ENCODE data around the gene XG. TPM values are rescaled to one million over a fixed set of nuclear protein-coding genes. Genes with fewer than 3 reads are reported as not detected.
"Not testable (repeated sequence)": the region's sequence is repeated elsewhere in the genome, so short reads cannot be mapped to it uniquely, and the experiment has no call there.

The XG gene
- total RNA-seq, 1 experiment from 2014 or later = 0.51 TPM

GRCh38 chrX:2769615-2770014, 17.8 kb downstream of the XG start:
- in situ Hi-C loops (cut with HindIII; ENCODE audit: low sequenced_read_pairs) = no loop called here
- no peak for DNase-seq (ENCODE audit: low spot score)

GRCh38 chrX:2773166-2774055, 21.6 kb downstream of the XG start:
- in situ Hi-C loops (cut with HindIII; ENCODE audit: low sequenced_read_pairs) = not testable (repeated sequence)

GRCh38 chrX:2774057-2774456, 22.2 kb downstream of the XG start:
- no peak for DNase-seq (ENCODE audit: low spot score)
- in situ Hi-C loops (cut with HindIII; ENCODE audit: low sequenced_read_pairs) = no loop called here

More at GRCh38 chrX:2773166-2774055, 21.6 kb downstream of the XG start:
- DNase-seq (ENCODE audit: low spot score) = not testable (repeated sequence)

- in situ Hi-C loops (cut with HindIII; ENCODE audit: low sequenced_read_pairs) = no loop called here
- no peak for DNase-seq (ENCODE audit: low spot score)
Measured at GRCh38 chrX:2774776-2775175, 22.9 kb downstream of the XG start.

- DNase-seq (ENCODE audit: low spot score); in situ Hi-C loops (cut with HindIII; ENCODE audit: low sequenced_read_pairs): not testable (repeated sequence)
Measured at GRCh38 chrX:2780472-2781225, 28.8 kb downstream of the XG start.

GRCh38 chrX:2781226-2781571, 29.4 kb downstream of the XG start:
- in situ Hi-C loops (cut with HindIII; ENCODE audit: low sequenced_read_pairs) = no loop called here
- no peak for DNase-seq (ENCODE audit: low spot score)

- in situ Hi-C loops (cut with HindIII; ENCODE audit: low sequenced_read_pairs) = no loop called here
- no peak for DNase-seq (ENCODE audit: low spot score)
Measured at GRCh38 chrX:2781698-2782097, 29.9 kb downstream of the XG start.

GRCh38 chrX:2782171-2782570, 30.3 kb downstream of the XG start:
- in situ Hi-C loops (cut with HindIII; ENCODE audit: low sequenced_read_pairs) = no loop called here
- no peak for DNase-seq (ENCODE audit: low spot score)

GRCh38 chrX:2782778-2783177, 30.9 kb downstream of the XG start:
- DNase-seq (ENCODE audit: low spot score) = no peak
- in situ Hi-C loops (cut with HindIII; ENCODE audit: low sequenced_read_pairs) = no loop called here

- DNase-seq (ENCODE audit: low spot score) = no peak
- in situ Hi-C loops (cut with HindIII; ENCODE audit: low sequenced_read_pairs) = no loop called here
Measured at GRCh38 chrX:2784026-2784425, 32.2 kb downstream of the XG start.

- in situ Hi-C loops (cut with HindIII; ENCODE audit: low sequenced_read_pairs) = no loop called here
- DNase-seq (ENCODE audit: low spot score) = no peak
Measured at GRCh38 chrX:2785538-2785937, 33.7 kb downstream of the XG start.

- in situ Hi-C loops (cut with HindIII; ENCODE audit: low sequenced_read_pairs) = no loop called here
- no peak for DNase-seq (ENCODE audit: low spot score)
Measured at GRCh38 chrX:2788980-2789379, 37.1 kb downstream of the XG start.

- in situ Hi-C loops (cut with HindIII; ENCODE audit: low sequenced_read_pairs) = no loop called here
- no peak for DNase-seq (ENCODE audit: low spot score)
Measured at GRCh38 chrX:2789569-2789968, 37.7 kb downstream of the XG start.

- no peak for DNase-seq (ENCODE audit: low spot score)
Measured at GRCh38 chrX:2793752-2794151, 41.9 kb downstream of the XG start.

GRCh38 chrX:2794336-2794735, 42.5 kb downstream of the XG start:
- DNase-seq (ENCODE audit: low spot score) = no peak
- in situ Hi-C loops (cut with HindIII; ENCODE audit: low sequenced_read_pairs) = no loop called here

More at GRCh38 chrX:2793752-2794151, 41.9 kb downstream of the XG start:
- in situ Hi-C loops (cut with HindIII; ENCODE audit: low sequenced_read_pairs) = no loop called here

- in situ Hi-C loops (cut with HindIII; ENCODE audit: low sequenced_read_pairs) = not testable (repeated sequence)
Measured at GRCh38 chrX:2796808-2797207, 45.0 kb downstream of the XG start.

GRCh38 chrX:2799369-2799768, 47.5 kb downstream of the XG start:
- no peak for DNase-seq (ENCODE audit: low spot score)
- in situ Hi-C loops (cut with HindIII; ENCODE audit: low sequenced_read_pairs) = no loop called here

More at GRCh38 chrX:2796808-2797207, 45.0 kb downstream of the XG start:
- not testable (repeated sequence) for DNase-seq (ENCODE audit: low spot score)

- DNase-seq (ENCODE audit: low spot score); in situ Hi-C loops (cut with HindIII; ENCODE audit: low sequenced_read_pairs): not testable (repeated sequence)
Measured at GRCh38 chrX:2799980-2800379, 48.1 kb downstream of the XG start.

- in situ Hi-C loops (cut with HindIII; ENCODE audit: low sequenced_read_pairs) = no loop called here
Measured at GRCh38 chrX:2801223-2801622, 49.4 kb downstream of the XG start.

GRCh38 chrX:2802376-2803090, 50.7 kb downstream of the XG start:
- in situ Hi-C loops (cut with HindIII; ENCODE audit: low sequenced_read_pairs); DNase-seq (ENCODE audit: low spot score): not testable (repeated sequence)

More at GRCh38 chrX:2801223-2801622, 49.4 kb downstream of the XG start:
- DNase-seq (ENCODE audit: low spot score) = no peak
